SK-N-SH (cell line): Measurements from ENCODE around the gene TRAF2. TPM values are rescaled to one million over a fixed set of nuclear protein-coding genes. Genes with fewer than 3 reads are reported as not detected.

ENCODE experiments used
- CTCF ChIA-PET: fragments of 300-600, 350-600 bp; formaldehyde crosslinking; extraction: SDS; loops from one replicate; lab custom pipeline; 2021; lab: Yijun Ruan, JAX
- POLR2A ChIA-PET: fragments of 350-600 bp; sonication (Branson Sonifier 250); formaldehyde crosslinking; extraction: SDS; loops from one replicate; lab custom pipeline; 2020; ENCODE audit warnings: antibody characterized with exemption, inconsistent platforms; lab: Yijun Ruan, JAX
- DNase-seq: peaks from one replicate; pipeline ENCODE4 v3.0.0; 2012
- H2AFZ ChIP-seq: fragments of 200-600 bp; sonication (generic); 2 replicates; pipeline ENCODE4 v1.8.1; 2016; ENCODE audit warnings: antibody characterized with exemption, mild to moderate bottlenecking, low read depth
- H3F3A ChIP-seq: fragments of 200-600 bp; sonication (generic); replicated peaks from 2 replicates; pipeline ENCODE3; 2016; ENCODE audit warnings: antibody characterized with exemption, mild to moderate bottlenecking; ENCODE audit not compliant: insufficient read depth
- H3K27ac ChIP-seq, 2 experiments: fragments of 200-500 bp in 1 of 2; fragments of 200-600 bp in 1 of 2; sonication (Bioruptor generic) in 1 of 2; sonication (generic), shearing (Covaris generic) in 1 of 2; 2 replicates each; pipeline versions ENCODE4 v1.5.1 to v1.6.1; 2014 to 2016; ENCODE audit warnings: low read depth in 2 of 2, inconsistent platforms in 1 of 2, low read length in 1 of 2, mild to moderate bottlenecking in 1 of 2, mixed read lengths in 1 of 2
- H3K27me3 ChIP-seq: fragments of 200-600 bp; sonication (generic), shearing (Covaris generic); 2 replicates; pipeline ENCODE4 v1.6.1; 2016; ENCODE audit warnings: mixed run types; ENCODE audit not compliant: insufficient read depth
- H3K36me3 ChIP-seq, 2 experiments: fragments of 200-500 bp in 1 of 2; fragments of 200-600 bp in 1 of 2; sonication (Bioruptor generic) in 1 of 2; sonication (generic) in 1 of 2; replicated peaks in 1 of 2; 2 replicates each; pipeline versions ENCODE3 to v1.5.1; 2014 to 2016; ENCODE audit warnings: low read length in 1 of 2, mild to moderate bottlenecking in 1 of 2; ENCODE audit not compliant: insufficient read depth in 2 of 2, control insufficient read depth in 1 of 2
- H3K4me1 ChIP-seq, 2 experiments: fragments of 200-500 bp in 1 of 2; fragments of 200-600 bp in 1 of 2; sonication (Bioruptor generic) in 1 of 2; sonication (generic), shearing (Covaris generic) in 1 of 2; 2 replicates each; pipeline versions ENCODE4 v1.5.1 to v1.6.1; 2014 to 2016; ENCODE audit warnings: low read depth in 1 of 2, low read length in 1 of 2, mixed run types in 1 of 2; ENCODE audit not compliant: insufficient read depth in 2 of 2, control insufficient read depth in 1 of 2
- H3K4me2 ChIP-seq: fragments of 200-600 bp; sonication (generic), shearing (Covaris generic); 2 replicates; pipeline ENCODE4 v1.6.1; 2017; ENCODE audit warnings: mixed run types
- H3K4me3 ChIP-seq, 2 experiments: fragments of 200-500 bp in 1 of 2; fragments of 200-600 bp in 1 of 2; sonication (Bioruptor generic) in 1 of 2; sonication (generic), shearing (Covaris generic) in 1 of 2; 2 replicates each; pipeline versions ENCODE4 v1.5.1 to v1.8.1; 2014 to 2016; ENCODE audit warnings: low read depth in 2 of 2, inconsistent platforms in 1 of 2, low read length in 1 of 2, mild to moderate bottlenecking in 1 of 2, mixed read lengths in 1 of 2, moderate library complexity in 1 of 2
- H3K79me2 ChIP-seq: fragments of 200-600 bp; sonication (generic); 2 replicates; pipeline ENCODE4 v1.8.1; 2017; ENCODE audit warnings: mild to moderate bottlenecking; ENCODE audit not compliant: insufficient read depth
- H3K9ac ChIP-seq: fragments of 200-600 bp; sonication (generic); 2 replicates; pipeline ENCODE4 v1.6.1; 2017; ENCODE audit warnings: mixed run types
- H3K9me2 ChIP-seq: fragments of 200-600 bp; sonication (generic); 2 replicates; pipeline ENCODE4 v1.6.1; 2017; ENCODE audit warnings: mixed run types
- H3K9me3 ChIP-seq: fragments of 200-600 bp; sonication (generic); 2 replicates; pipeline ENCODE4 v1.6.1; 2017; ENCODE audit warnings: mixed run types, mild to moderate bottlenecking, moderate library complexity
- H4K20me1 ChIP-seq: fragments of 200-600 bp; sonication (generic); 2 replicates; pipeline ENCODE4 v1.6.1; 2017; ENCODE audit warnings: mild to moderate bottlenecking, mixed run types; ENCODE audit not compliant: insufficient read depth
- CTCF ChIP-seq: fragments of 200-600 bp; sonication (generic); IDR thresholded peaks from 2 replicates; pipeline ENCODE4 v1.6.1; 2017; ENCODE audit warnings: antibody characterized with exemption, mild to moderate bottlenecking, moderate library complexity
- FOXJ3 ChIP-seq: sonication (generic); formaldehyde crosslinking; IDR thresholded peaks from 2 replicates; pipeline ENCODE4 v1.5.1; 2020; ENCODE audit warnings: mild to moderate bottlenecking, missing genetic modification reagents
- FOXM1 ChIP-seq: IDR thresholded peaks from 2 replicates; pipeline ENCODE4 v1.4.0; 2012; ENCODE audit warnings: low read depth, mild to moderate bottlenecking
- GATA2 ChIP-seq: sonication (generic); formaldehyde crosslinking; IDR thresholded peaks from 2 replicates; pipeline ENCODE4 v1.5.0; 2020; ENCODE audit warnings: mild to moderate bottlenecking, missing genetic modification reagents
- JUND ChIP-seq: IDR thresholded peaks from 2 replicates; pipeline ENCODE4 v1.4.0; 2012
- NRF1 ChIP-seq: IDR thresholded peaks from 2 replicates; pipeline ENCODE4 v1.6.1; 2012; ENCODE audit warnings: low read depth, mild to moderate bottlenecking, low read length
- PBX3 ChIP-seq: IDR thresholded peaks from 2 replicates; pipeline ENCODE4; 2012
- RAD21 ChIP-seq: IDR thresholded peaks from 2 replicates; pipeline ENCODE4 v1.6.1; 2012; ENCODE audit warnings: mild to moderate bottlenecking, low read length
- RCOR1 ChIP-seq: fragments of 150-350 bp; IDR thresholded peaks from 2 replicates; pipeline ENCODE4 v1.6.1; 2017; ENCODE audit warnings: antibody characterized with exemption, low read length
- RXRA ChIP-seq: IDR thresholded peaks from 2 replicates; pipeline ENCODE4 v1.4.0; 2012; ENCODE audit warnings: low read depth, mild to moderate bottlenecking, borderline replicate concordance
- SMC3 ChIP-seq: IDR thresholded peaks from 2 replicates; pipeline ENCODE4 v1.6.1; 2012; ENCODE audit warnings: low read depth, low read length, improper control_type of control experiment
- TAF1 ChIP-seq: IDR thresholded peaks from 2 replicates; pipeline ENCODE4 v1.6.1; 2012; ENCODE audit warnings: low read depth, mild to moderate bottlenecking, low read length, moderate library complexity, borderline replicate concordance
- TEAD4 ChIP-seq: IDR thresholded peaks from 2 replicates; pipeline ENCODE4 v1.4.0; 2012; ENCODE audit warnings: mild to moderate bottlenecking, borderline replicate concordance; ENCODE audit not compliant: insufficient read depth
- USF2 ChIP-seq: fragments of 150-350 bp; IDR thresholded peaks from 2 replicates; pipeline ENCODE4 v1.6.1; 2017; ENCODE audit warnings: antibody characterized with exemption, low read length, low read depth, borderline replicate concordance
- ZBTB33 ChIP-seq: IDR thresholded peaks from 2 replicates; pipeline ENCODE4 v1.4.0; 2012; ENCODE audit warnings: low read depth, borderline replicate concordance
- WGBS: methylation state at CpG from one replicate; pipeline ENCODE4 v1.1.6; 2017; ENCODE audit warnings: low lambda C conversion rate; 5-methylcytosine and 5-hydroxymethylcytosine counted together
- polyA plus RNA-seq, 3 experiments: library from polyadenylated mRNA; depleted of rRNA; stranded (reverse); fragments of >200 nt; gene quantifications; 2 replicates each; pipeline ENCODE4 v1.2.3, GENCODE V29; 2012

Gene TRAF2
- polyA plus RNA-seq, 1 of the 3 experiments (the other 2 are of a cell fraction) = 15.4 TPM

GRCh38 chr9:136903041-136903554 is 16.8 kb downstream of the TRAF2 start:
- ChIA-PET CTCF (interaction anchor here (0.7 to 1.3 kb wide), 3 partner anchors 56 to 147 kb away, joined by 3 read pairs; partner anchors contain the start of gene AJM1), POLR2A (no interaction called here)
- WGBS = 75% methylated on average over 12 of the region's 12 CpGs
- no peaks in the 10 kb centered on the region for H4K20me1 ChIP-seq
- H3K4me1 ChIP-seq = peaks cover 6 to 19% of the 10 kb centered on the region in 2 experiments; a peak in 3 of 4 replicates
- peaks cover 16 to 21% of the 10 kb centered on the region in 2 experiments for H3K36me3 ChIP-seq
- H3F3A ChIP-seq = peaks cover 29% of the 10 kb centered on the region
- H3K79me2 ChIP-seq = peaks cover 8% of the 10 kb centered on the region; the same call in 1 of the 2 replicates
- no peak for DNase-seq
- no peak overlapping the region for H3K4me3 ChIP-seq
- H3K9me2 ChIP-seq = no peaks in the 10 kb centered on the region
- H3K9ac ChIP-seq = no peak overlapping the region
- H3K4me2 ChIP-seq = no peak overlapping the region
- no peak overlapping the region for H2AFZ ChIP-seq
- no peaks in the 10 kb centered on the region for H3K27me3 ChIP-seq
- H3K27ac ChIP-seq = peak overlapping the region; percentile 41 to 75; a peak in 3 of 4 replicates
- H3K9me3 ChIP-seq = no peaks in the 10 kb centered on the region
- no peak for TF ChIP-seq RXRA
- TF ChIP-seq NRF1 = no peak
- TF ChIP-seq FOXJ3 (CRISPR knock-in tag) = no peak
- no peak for TF ChIP-seq RAD21
- TF ChIP-seq SMC3 = no peak
- TF ChIP-seq USF2 = no peak
- TF ChIP-seq JUND = no peak
- no peak for TF ChIP-seq ZBTB33
- TF ChIP-seq TEAD4 = no peak
- TF ChIP-seq PBX3 = no peak

GRCh38 chr9:136906266-136906665 is 19.9 kb downstream of the TRAF2 start:
- Histone ChIP-seq H3K4me3 (no peak overlapping the region), H3K9me2 (no peaks in the 10 kb centered on the region), H3K9ac (no peak overlapping the region), H3K27ac (no peak overlapping the region), H3K27me3 (no peaks in the 10 kb centered on the region)
- CTCF ChIA-PET = no interaction called here
- no peak for DNase-seq
- POLR2A ChIA-PET = no interaction called here
- TF ChIP-seq TAF1 = no peak
- no peak for TF ChIP-seq FOXM1
- TF ChIP-seq CTCF = no peak
- no peak for TF ChIP-seq GATA2 (CRISPR knock-in tag)
- no peak for TF ChIP-seq RCOR1
- TF ChIP-seq, all 33 proteins: peak for 0
- Histone ChIP-seq H4K20me1 (no peaks in the 10 kb centered on the region), H3F3A (peaks cover 14% of the 10 kb centered on the region), H3K9me3 (no peaks in the 10 kb centered on the region), H3K36me3 (peaks cover 7 to 12% of the 10 kb centered on the region in 2 experiments), H3K4me1 (peaks cover 6 to 15% of the 10 kb centered on the region in 2 experiments; a peak in 3 of 4 replicates), H2AFZ (no peak overlapping the region), H3K79me2 (peaks cover 3% of the 10 kb centered on the region; the same call in 1 of the 2 replicates), H3K4me2 (no peak overlapping the region)
- WGBS = 82% methylated on average over 4 of the region's 4 CpGs
